DMS79 (cell line): ENCODE data around the gene MGAT5B.

ENCODE experiments used
- DNase-seq: peaks from one replicate; lab custom pipeline; 2025; lab: John Stamatoyannopoulos, UW

MGAT5B gene

GRCh38 chr17:76879691-76880090 lies 11.5 kb downstream of the MGAT5B start:
- no peak for DNase-seq

GRCh38 chr17:76880268-76880667 lies 12.1 kb downstream of the MGAT5B start:
- no peak for DNase-seq

- no peak for DNase-seq
Measured at GRCh38 chr17:76880971-76881370, 12.8 kb downstream of the MGAT5B start.

GRCh38 chr17:76881408-76881807 lies 13.2 kb downstream of the MGAT5B start:
- no peak for DNase-seq

- no peak for DNase-seq
Measured at GRCh38 chr17:76881966-76882365, 13.8 kb downstream of the MGAT5B start.

- no peak for DNase-seq
Measured at GRCh38 chr17:76883744-76884525, 15.7 kb downstream of the MGAT5B start.

GRCh38 chr17:76884995-76885893 lies 17.0 kb downstream of the MGAT5B start:
- no peak for DNase-seq

- no peak for DNase-seq
Measured at GRCh38 chr17:76885894-76886290, 17.7 kb downstream of the MGAT5B start.

GRCh38 chr17:76886395-76886794 lies 18.2 kb downstream of the MGAT5B start:
- no peak for DNase-seq

GRCh38 chr17:76887802-76888201 lies 19.6 kb downstream of the MGAT5B start:
- no peak for DNase-seq

GRCh38 chr17:76888661-76889060 lies 20.5 kb downstream of the MGAT5B start:
- DNase-seq, result no peak

GRCh38 chr17:76889323-76889722 lies 21.1 kb downstream of the MGAT5B start:
- DNase-seq, result no peak

- no peak for DNase-seq
Measured at GRCh38 chr17:76892329-76892728, 24.1 kb downstream of the MGAT5B start.

GRCh38 chr17:76893623-76894334 lies 25.6 kb downstream of the MGAT5B start:
- peak; percentile 85 for DNase-seq

GRCh38 chr17:76894842-76895241 lies 26.6 kb downstream of the MGAT5B start:
- no peak for DNase-seq

- no peak for DNase-seq
Measured at GRCh38 chr17:76897023-76897422, 28.8 kb downstream of the MGAT5B start.

GRCh38 chr17:76899414-76899813 lies 31.2 kb downstream of the MGAT5B start:
- DNase-seq, result no peak

GRCh38 chr17:76900723-76901122 lies 32.5 kb downstream of the MGAT5B start:
- DNase-seq, result no peak

GRCh38 chr17:76901542-76902197 lies 33.5 kb downstream of the MGAT5B start:
- DNase-seq, result peak; percentile 42

- no peak for DNase-seq
Measured at GRCh38 chr17:76902476-76902875, 34.3 kb downstream of the MGAT5B start.

- no peak for DNase-seq
Measured at GRCh38 chr17:76903631-76904030, 35.4 kb downstream of the MGAT5B start.

GRCh38 chr17:76904116-76904515 lies 35.9 kb downstream of the MGAT5B start:
- DNase-seq, result no peak
